NCI-H1694 treated with DMSO at 0.1 percent for 48 hours (cell line): ENCODE data around the gene ERN1.

Experiments
- DNase-seq: peaks from one replicate; lab custom pipeline; 2025; lab: John Stamatoyannopoulos, UW

The ERN1 gene

DNA sequence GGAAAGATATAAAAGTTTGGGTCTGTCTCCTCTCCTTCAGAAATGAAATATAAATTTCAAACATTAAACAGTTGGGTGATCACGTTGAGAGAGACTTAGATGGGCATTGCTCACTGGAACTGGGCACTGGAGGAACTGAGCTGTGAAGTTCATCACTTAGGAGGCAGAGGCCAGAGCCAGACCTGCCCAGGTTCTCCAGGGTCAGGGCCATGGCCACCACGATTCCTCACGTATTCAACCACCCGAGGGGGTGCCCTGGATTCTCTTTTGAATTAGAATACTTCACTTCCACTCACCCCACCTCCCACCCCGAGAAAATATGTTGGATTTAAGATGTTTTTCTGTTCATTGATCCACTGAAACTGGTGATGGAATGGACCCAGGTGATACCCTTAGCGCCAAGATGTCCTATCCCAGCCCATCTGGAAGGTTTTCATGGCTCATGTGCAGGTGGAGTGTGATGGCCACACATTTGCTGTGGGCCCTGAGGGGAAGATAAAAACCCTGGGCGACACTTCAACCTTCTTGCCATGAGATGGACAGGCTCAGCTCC lies 125.7 kb downstream of the ERN1 start:
- no peak for DNase-seq

DNA sequence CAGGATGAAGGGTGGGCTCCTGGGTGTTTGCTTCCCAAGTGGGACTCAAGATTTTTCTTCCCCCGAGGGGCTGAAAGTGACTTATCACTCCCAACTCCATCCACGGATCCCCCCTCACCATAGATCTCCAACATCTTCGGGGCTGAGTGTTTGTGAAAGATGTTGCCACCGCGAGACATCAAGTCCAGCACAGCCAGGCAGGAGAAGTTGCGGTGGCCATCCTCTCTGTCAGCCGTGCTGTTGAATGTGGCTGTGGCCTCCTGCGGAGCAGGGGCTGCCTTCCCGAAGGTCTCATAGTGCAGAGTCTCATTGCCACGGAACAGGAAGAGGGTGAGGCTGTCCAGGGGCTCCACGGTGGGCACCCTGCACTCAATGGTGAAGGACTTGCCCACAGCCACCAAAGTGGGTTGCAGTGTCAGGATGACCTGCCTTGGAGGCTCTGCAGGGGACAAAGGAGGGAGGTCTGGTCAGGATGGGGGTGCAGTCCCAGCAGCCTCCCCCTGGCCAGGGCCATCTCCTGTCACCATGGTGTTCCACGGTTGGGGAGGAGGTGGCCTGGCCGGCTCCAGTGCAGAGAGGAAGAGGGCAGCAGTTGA lies 126.3 kb downstream of the ERN1 start:
- no peak for DNase-seq

DNA sequence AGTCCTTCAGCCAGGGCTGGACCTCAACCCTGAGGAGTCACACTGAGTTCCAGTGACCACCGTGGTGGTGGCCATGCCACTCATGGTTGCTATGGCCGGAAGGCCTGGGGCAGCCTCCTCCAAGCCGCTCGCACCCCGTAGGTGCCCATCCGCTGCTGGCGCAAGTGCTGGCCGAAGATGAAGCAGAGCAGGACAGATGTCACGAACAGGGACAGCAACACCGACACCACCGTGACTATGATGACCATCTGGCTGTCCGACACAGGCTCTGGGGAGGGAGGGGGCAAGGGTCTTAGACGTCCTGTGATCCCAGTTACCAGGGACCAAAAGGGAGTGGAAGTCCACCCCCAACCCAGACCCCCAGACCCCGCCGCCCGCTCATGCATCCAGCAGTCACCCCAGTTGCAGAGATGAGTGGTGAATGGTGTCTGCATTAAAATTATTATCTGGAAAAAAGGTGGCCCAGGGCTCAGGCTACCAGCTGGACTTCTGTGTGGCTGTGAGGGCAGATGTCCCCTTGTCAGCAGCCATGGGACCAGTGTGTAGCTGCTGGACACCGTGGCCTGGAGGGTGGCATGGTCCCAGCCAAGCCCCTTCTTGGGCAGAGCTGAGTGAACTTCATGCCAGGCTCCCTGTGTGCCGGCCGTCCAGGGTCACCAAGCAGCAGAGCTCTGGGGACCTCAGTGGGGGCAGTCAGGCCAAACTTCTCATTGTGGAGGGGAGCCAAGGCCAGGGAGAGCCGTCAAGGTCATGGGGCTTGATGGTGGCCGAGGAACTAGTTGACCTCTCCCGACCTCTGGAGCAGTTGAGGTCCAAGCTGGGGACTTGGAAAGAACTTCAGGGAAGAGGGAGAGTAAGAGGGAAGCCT lies 127.1 kb downstream of the ERN1 start:
- no peak for DNase-seq

DNA sequence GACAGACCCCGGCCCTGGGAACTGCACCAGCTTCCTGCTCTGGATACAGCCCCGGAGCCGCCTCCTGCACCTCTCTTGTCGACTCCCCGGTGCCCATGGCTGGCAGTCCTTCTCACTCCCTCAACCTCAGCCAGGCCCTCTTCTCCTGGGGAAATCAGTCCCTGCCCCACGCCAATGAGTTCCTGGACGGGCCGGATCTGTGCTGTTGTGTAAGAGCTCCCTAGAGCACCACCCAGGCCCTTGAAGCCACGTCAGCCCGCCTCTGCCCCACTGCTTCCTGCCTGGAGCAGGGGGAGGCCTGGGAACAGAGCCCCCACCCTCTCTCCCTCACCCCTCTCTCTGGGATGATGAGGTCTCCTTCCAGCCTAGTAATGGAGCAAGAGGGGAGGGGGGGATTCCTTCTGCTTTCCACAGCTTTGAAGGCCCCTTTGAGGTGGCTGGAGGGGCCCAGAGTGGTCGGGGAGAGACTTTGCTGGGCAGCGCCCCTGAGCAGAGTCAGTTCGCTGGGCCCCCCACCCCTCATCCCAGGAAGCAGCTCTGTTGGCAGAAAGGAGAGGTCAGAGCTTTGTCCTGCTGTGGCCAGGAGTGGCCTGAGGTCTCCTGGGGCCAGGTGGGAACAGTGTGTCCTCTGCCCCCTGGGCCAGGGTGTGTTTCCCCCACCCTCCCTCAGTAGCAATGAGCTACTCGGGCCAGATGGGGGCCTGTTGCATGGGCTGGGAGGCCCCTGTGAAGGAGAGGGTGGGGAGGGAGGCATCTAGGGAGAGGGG lies 128.0 kb downstream of the ERN1 start:
- DNase-seq: no peak

DNA sequence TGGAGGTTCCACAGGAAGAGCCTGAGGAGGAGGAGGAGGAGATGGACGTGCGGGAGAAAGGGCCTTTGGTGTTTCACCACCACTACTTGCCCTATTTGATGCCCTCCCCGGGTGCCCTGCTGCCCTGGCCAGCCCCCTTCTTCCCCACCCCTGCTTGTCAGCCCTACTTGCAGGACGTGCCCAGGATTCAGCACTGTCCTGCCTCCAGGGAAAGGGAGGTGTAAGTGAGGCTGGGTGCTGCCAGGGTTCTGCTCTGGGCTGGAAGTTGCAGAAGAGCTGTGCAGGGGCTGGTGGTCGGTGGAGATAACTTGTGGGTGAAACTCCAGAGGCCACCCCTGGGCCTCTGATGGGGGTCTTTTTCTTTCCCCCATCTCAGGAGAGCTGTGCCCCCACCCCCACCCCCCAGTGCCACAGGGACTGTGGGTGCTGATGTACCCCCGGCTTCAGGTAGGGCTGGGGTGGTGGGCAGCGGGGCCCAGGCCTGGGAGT lies 128.8 kb downstream of the ERN1 start:
- no peak for DNase-seq

DNA sequence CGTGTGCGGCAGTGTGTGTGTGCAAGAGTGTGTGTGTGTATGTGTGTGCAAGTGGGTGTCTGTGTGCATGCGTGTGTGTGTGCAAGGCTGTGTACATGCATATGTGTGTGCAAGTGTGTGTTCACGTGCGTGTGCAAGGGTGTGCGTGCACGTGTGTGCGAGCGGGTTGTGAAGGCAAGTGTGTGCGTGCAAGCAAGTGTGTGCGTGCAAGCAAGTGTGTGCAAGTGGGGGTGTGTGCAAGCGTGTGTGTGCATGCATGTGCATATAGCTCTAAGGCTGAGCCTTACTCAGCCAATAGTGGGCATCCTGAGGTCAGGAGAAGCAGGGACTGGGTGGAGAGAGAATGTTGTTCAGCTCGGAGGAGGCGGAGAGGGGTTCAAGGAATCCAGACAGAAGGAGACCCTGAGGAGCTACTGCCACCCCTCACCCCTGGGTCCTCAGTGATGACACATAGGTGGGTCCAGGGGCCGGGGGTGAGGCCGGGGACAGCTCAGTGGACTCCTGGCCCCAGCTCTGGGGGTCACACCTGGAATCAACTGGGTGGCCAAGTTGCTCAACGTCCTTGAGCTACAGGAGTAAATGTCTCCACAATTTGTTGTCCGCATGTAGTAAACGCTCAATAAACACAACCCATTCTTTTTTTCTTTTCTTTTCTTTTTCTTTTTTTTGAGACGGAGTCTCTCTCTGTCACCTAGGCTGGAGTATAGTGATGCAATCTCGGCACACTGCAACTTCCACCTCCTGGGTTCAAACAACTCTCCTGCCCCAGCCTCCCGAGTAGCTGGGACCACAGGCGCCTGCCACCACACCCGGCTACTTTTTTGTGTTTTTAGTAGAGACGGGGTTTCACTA lies 130.0 kb downstream of the ERN1 start:
- DNase-seq: no peak

DNA sequence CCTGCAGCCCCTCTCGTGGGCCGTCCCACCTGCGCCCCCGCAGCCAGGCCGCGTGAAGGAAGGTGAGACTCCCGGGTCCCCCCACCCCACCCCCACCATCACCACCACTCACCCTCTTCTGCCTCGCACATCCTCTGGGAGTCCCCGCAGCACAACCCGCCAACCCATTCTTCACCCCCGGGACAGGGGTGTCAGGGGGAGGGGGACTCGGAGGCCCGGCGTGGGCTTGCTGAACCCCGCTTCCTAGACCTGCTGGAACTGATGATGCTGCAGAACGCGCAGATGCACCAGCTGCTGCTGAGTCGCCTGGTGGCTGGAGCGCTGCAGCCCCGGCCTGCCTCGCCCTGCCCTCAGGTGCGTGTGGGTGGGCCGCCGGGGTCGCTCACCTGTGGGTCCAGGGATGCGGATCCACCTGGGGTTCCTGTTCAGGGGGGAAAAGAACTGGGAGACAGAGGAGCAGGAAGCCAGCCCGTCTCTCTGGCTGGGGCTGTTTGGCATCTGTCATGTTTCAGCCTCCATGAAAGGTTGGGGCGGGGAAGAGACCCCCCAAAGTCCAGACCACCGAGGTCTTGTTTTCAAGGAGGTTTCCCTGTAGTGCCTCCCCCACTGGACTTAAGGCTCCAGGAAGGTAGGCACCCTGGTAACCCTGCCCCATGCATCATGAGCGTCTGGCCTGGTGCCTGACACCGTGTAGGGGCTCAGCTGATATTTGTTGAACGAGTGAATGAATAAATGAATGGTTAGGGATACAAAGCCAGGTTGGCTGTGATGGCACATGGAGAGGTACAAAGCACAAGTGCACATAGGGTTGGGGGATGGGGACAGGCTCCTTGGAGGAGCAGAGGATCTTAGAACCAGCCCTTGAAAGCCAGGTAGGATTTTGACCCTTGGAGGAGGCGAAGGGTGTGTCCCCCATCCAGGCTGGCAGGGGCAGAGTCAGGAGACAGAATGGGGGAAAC lies 130.9 kb downstream of the ERN1 start:
- DNase-seq: no peak

DNA sequence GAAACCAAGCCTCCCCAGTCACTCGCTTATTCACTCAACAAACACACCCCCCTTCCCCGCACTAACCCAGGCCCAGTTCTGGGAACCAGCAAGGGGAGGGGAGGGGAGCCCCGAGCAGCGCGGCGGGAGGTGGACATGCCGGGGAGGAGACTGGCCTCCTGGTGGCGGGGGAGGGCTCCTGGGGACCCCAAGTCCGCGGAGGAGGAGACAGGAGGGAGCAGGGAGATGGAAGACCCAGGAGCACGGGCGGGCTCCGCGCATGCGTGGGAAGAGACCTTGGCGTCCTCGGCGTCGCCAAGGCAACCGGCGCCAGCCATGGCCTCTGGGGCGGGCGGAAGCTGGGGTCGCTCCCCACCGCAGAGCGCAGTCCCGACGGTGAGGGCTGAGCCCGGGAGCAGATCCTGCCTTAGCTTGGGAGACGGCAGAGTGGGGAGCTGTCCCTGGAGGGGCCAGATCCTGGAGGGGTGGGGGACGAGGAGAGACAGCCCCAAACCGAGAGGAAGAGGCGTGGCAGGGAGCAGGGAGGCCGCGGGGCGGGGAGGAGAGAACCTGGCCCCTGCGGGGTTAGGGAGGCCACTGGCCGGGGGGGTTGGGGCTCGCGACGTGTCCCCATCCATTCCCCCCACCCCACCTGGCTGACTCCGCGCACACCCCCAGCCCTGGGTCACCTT lies 131.8 kb downstream of the ERN1 start, which contains the start of gene PRR29:
PRR29 (plus strand) TSS at position 302 of the 671 bp plus-strand sequence; CDS start at position 316, 14 bp downstream.
- peak; percentile 49 for DNase-seq

DNA sequence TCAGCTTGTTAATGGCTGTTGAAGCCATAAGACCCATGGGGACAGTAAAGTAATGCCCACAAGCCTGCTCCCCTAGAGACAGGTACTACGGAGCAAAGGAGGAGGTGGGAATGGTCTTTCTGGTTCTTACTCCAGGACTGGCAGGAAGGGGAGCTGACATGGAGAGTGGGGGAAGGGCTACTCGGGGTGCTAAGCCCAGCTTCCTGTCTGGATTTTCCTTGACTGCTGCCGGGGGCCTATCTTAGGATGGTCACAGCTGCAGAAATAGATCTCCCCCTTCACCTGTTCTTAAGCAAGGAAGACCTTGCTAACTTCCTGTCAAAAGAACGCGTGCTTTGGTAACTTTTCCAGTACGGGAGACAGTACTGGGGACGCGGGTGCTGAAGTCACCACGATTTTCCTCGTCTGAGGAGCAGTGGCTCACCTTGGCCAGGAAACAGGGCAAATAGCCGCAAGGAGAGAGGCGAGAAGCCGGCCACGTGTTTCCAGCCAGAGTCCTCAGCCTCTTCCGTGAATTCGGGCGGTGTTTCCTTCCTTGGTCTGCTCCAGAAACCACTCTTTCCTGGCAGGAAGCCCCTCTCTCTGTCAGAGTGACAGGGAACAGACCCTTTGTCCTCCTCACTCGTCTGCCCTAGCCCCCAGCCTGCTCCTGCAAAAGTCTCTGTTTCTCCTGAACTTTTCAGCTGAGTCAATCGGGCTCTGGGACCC lies 132.4 kb downstream of the ERN1 start:
- DNase-seq: no peak

DNA sequence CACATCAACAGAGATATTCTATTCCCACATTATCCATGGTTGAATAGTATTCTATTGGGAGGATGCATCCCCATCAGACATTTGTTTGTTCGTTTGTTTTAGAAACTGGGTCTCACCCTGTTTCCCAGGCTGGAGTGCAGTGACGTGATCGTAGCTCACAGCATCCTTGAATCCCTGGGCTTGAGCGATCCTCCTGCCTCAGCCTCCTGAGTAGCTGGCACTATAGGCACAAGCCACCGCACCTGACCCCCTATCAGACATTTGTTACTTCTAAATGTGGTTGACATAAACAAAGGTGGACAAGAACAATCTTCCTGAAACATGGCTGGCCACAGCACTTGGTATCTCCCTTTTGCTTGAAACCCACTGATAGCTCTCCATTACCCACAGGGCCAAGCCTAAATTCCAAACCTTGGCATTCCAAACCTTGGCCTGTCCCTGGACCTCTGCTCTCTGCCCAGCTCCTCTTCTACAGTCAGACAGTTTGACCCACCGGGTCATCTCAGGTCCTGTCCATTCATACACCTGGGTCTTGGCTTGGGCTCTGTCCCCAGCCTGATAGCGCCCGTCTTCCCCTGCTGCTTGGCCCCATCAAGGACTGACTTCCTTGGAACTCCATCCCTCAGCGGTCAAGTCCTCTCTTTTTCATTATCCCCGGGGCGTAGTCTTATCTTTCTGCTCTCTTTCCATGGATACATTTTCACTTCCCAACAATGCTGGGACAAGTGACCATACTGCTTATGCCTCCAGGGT lies 133.3 kb downstream of the ERN1 start:
- DNase-seq: no peak

DNA sequence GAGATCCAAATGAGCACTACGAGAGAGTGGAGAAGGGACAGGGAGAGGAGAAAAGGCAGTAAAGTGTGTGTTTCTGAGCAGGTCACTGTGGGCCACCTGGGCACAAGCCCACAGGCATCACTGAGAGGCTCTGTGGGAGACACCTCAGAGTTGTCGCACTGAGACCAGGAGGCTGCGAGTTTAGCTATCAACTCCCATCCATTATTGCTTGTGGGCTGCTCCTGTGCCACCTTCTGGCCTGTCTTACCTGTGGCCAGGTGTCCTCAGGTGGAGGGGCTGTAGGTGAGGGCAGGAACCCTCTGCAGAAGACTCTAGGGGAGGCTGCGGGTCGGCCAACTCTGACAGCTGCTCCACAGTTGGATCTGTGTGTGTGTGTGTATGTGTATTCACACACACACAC lies 134.3 kb downstream of the ERN1 start:
- no peak for DNase-seq

DNA sequence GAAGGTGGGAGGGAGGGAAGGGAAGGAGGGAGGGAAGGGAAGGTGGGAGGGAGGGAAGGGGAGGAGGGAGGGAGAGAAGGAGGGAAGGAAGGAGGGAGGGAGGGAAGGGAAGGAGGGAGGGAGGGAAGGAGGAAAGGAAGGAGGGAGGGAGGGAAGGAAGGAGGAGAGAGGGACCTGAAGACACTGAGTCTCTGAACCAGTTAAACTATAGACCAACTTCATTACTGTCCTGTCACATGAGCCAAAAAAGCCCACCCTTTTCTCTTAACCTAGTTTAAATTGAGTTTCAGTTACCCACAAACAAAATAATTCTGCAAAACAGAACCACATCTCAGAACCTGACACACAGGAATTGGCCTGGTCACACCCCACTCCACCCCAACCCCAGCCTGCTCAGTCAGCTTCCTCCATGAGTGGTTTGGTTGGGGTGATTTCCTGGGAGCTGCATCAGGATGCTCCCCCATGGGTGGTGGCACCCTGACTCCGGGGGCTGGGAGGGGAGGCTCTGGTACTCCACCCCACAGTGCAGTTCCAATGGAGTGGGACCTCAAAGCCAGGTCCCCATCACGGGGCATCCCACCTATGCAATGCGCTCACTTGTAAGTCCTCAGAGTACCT lies 136.5 kb downstream of the ERN1 start:
- DNase-seq: no peak

DNA sequence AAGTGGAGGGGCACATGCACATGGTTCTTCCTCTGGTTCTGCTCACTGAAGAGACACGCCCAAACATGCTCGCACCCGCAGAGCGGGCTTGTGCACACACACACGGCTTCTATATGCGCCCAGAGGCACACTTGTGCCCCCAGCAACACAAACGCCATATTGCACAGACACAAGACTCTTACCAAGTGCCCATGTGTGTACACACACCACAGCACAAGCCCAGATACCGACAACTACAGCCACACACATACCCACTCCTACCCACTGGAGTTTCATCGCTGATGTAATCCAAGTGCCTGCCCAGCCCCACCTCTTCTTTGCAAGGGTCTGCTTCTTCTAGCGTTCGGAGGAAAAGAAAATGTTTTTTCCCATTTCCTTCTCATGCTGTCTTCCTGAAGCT lies 138.3 kb downstream of the ERN1 start:
- no peak for DNase-seq

DNA sequence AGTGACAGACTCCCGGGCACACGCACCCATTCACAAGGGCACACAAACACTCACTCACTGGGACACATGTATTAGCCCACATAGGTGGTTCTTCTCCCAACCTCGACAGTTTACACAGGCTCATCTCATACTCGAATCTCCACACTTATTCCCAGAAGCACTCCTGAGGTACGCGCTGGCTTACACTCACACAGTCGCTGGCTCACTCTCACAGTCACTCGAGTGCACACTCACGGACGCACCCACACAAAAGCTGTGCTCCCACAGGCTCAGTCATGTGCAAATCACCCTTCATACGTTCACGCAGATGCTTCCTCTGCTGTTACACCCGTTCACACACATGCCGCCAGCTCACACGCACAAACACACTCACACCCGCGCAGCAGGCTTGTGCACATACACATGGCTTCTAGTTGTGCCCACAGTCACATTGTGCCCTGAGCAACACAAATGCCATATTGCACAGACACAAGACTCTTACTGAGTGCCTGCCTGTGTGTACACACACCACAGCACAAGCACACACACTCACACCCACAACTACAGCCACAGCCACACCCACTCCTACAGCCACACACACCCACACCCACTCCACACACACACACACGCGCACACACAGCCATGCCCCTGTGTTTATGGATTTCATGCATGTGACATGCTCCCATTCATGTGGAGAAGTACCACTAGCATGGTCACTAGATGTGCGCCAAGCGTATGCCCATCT lies 140.2 kb downstream of the ERN1 start:
- DNase-seq: no peak
